Peyer's patch (tissue), 4 donors: Measurements from ENCODE around the gene EPB41L5. TPM values are rescaled to one million over a fixed set of nuclear protein-coding genes. Genes with fewer than 3 reads are reported as not detected.
A peak's percentile ranks its signal among the peaks of the same experiment; 100 is the strongest.
"Not testable (repeated sequence)": the region's sequence is repeated elsewhere in the genome, so short reads cannot be mapped to it uniquely, and the experiment has no call there.

Source experiments
- DNase-seq, 3 donors: peaks; one replicate each; pipeline ENCODE4 v3.0.0-alpha.2; 2017 to 2019
- H3K27ac ChIP-seq, 4 donors: fragments of 200-600 bp; sonication (generic); one replicate each; pipeline ENCODE4 v1.5.1; 2016 to 2019
- H3K27me3 ChIP-seq, 2 donors: fragments of 200-600 bp; sonication (generic); one replicate each; pipeline ENCODE4 v1.5.1; 2019
- H3K36me3 ChIP-seq, 3 donors: fragments of 200-600 bp; sonication (generic); one replicate each; pipeline ENCODE4 v1.5.1; 2016 to 2019
- H3K4me1 ChIP-seq, 4 donors: fragments of 200-600 bp; sonication (generic); one replicate each; pipeline ENCODE4 v1.5.1; 2016 to 2019
- H3K4me3 ChIP-seq, 4 donors: fragments of 200-600 bp; sonication (generic); 1 replicate in 3 of 4; 2 replicates in 1 of 4; pipeline ENCODE4 v1.5.1; 2016 to 2019; ENCODE audit warnings: mild to moderate bottlenecking in 1 of 4
- H3K9me3 ChIP-seq, 4 donors: fragments of 200-600 bp; sonication (generic); one replicate each; pipeline ENCODE4 v1.5.1; 2016 to 2019; ENCODE audit warnings: mild to moderate bottlenecking in 1 of 4
- POLR2A ChIP-seq, 2 donors: fragments of 450-650 bp; IDR thresholded peaks; one replicate each; pipeline ENCODE4 v1.5.1; 2017; ENCODE audit warnings: antibody characterized with exemption in 2 of 2, mild to moderate bottlenecking in 2 of 2, moderate library complexity in 2 of 2
- total RNA-seq, 4 donors: library from RNA; depleted of rRNA; stranded (reverse); fragments of >200 nt; gene quantifications; one replicate each; pipeline ENCODE4 v1.1.0, GENCODE V29; 2016
- TF ChIP-seq, protein P1 (sequence below), 6 experiments: fragments of 450-650 bp in 4 of 6; fragments of 200-600 bp in 2 of 6; sonication (generic) in 1 of 6; IDR thresholded peaks; one replicate each; pipeline ENCODE4 v1.5.1; 2017 to 2019; ENCODE audit warnings: antibody characterized with exemption in 6 of 6, mild to moderate bottlenecking in 3 of 6, moderate library complexity in 1 of 6

EPB41L5 gene
- total RNA-seq, result 10 to 100 TPM; 21.5 to 52.9 (median 41.4) TPM

DNA sequence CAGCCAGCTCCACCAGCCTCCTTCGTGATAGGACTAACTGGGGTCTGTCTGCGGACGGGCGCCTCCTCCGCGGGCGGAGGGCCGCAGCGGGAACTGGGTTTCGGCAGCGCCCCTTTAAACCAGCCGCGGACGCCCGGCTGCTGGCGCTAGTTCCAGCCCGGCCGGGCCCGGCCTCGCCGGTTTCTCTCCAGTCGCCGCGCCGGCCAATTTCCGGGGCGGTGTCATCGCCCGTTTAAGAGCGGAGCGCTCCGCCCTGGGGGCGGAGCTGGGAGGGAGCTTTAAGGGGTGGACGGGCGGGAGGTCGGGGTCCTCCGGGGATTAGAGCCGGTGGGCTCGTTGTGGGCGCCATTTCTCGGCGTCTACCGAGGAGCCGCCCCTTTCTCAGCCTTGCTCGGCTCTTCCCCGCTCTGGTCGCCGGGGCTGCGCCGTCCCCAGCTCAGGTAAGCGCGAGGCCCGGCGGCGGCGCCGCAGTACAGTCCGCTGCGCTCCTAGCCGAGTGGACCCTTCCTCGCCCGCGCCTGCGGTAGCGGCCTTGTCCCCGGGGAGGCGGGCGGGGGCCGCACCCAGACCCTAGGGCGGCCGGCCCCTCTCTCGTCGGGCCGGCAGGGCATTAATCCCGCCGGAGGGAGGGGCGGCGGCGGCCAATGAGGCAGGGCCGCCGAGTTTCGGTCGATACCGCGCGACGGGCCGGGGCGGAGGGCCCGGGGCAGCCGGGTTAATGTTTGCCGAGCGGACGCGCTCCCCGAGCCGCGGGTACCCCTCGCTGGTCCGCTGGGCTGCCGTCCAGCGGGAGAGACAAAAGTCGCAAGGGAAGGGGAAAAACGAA, at the start of gene EPB41L5:
EPB41L5 (plus strand) TSS at position 307 of the 826 bp plus-strand sequence. CDS start 6,008 bp downstream, outside the sequence.
- Histone ChIP-seq H3K27ac (peak within 1 kb of the TSS; percentile 82 to 91 (median 83)), H3K4me1 (peaks cover 0 to 19% (median 0%) of the 10 kb centered on the region in 4 donors), H3K27me3 (no peaks in the 10 kb centered on the region), H3K4me3 (peak within 1 kb of the TSS; percentile 62 to 98 (median 86)), H3K36me3 (no peaks in the 10 kb centered on the region), H3K9me3 (no peaks in the 10 kb centered on the region)
- TF ChIP-seq, protein P1, sequence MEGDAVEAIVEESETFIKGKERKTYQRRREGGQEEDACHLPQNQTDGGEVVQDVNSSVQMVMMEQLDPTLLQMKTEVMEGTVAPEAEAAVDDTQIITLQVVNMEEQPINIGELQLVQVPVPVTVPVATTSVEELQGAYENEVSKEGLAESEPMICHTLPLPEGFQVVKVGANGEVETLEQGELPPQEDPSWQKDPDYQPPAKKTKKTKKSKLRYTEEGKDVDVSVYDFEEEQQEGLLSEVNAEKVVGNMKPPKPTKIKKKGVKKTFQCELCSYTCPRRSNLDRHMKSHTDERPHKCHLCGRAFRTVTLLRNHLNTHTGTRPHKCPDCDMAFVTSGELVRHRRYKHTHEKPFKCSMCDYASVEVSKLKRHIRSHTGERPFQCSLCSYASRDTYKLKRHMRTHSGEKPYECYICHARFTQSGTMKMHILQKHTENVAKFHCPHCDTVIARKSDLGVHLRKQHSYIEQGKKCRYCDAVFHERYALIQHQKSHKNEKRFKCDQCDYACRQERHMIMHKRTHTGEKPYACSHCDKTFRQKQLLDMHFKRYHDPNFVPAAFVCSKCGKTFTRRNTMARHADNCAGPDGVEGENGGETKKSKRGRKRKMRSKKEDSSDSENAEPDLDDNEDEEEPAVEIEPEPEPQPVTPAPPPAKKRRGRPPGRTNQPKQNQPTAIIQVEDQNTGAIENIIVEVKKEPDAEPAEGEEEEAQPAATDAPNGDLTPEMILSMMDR (IDR thresholded peaks at IDR 0.05), result no peak
- TF ChIP-seq POLR2A (IDR thresholded peaks at IDR 0.05), result peak in 1 of 2 donors; percentile 72
- peak; percentile 85 to 96 (median 95) for DNase-seq

DNA sequence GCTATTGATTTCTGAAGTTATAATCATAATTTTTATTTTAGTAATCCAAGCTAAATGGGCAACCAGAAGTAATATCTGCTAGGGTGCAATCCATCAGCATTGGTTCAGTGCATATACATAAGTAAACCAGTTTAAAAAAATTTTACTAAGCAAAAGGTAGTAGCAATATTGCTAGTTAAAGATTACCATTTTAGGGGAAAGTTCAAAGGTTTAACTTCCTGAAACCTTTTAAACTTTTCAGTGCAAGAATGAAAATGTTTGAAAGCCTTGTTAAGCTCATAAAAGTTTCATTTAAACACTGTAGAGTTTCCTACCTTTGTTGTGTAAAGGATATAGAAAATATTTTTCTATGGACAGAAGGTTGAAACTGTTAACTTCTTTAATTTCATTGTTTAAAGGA, 31.0 kb upstream of the EPB41L5 start:
- H3K27me3 ChIP-seq, result no peaks in the 10 kb centered on the region
- H3K4me3 ChIP-seq, result no peak overlapping the region
- TF ChIP-seq, protein P1 (IDR thresholded peaks at IDR 0.05), result no peak
- no peak for TF ChIP-seq POLR2A (IDR thresholded peaks at IDR 0.05)
- H3K36me3 ChIP-seq, result no peaks in the 10 kb centered on the region
- DNase-seq, result no peak
- H3K4me1 ChIP-seq, result no peaks in the 10 kb centered on the region
- no peak overlapping the region for H3K27ac ChIP-seq
- H3K9me3 ChIP-seq, result no peaks in the 10 kb centered on the region

DNA sequence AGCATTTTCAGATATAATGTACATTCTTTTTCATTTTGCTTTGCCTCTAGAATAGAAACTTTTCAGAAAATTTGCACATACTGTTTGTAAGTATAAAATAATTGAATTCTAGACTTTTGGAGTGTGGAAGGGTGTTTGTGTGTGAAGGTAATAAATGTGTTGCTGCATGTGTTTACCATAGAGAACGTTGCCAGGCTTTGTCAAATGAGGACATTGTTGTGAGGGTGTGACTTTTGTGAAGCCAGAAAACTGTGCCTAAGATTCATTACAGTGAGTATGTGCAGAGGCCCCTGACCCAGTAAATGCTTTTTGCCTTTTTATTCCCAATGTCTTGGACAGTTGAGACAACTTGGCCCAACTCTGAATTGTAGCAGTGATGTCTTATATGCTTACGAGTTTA, 30.4 kb upstream of the EPB41L5 start:
- Histone ChIP-seq H3K9me3 (no peaks in the 10 kb centered on the region), H3K4me3 (no peak overlapping the region), H3K27ac (no peak overlapping the region), H3K36me3 (no peaks in the 10 kb centered on the region), H3K27me3 (no peaks in the 10 kb centered on the region), H3K4me1 (no peaks in the 10 kb centered on the region)
- TF ChIP-seq, protein P1 (IDR thresholded peaks at IDR 0.05), result no peak
- TF ChIP-seq POLR2A (IDR thresholded peaks at IDR 0.05), result no peak
- no peak for DNase-seq

GRCh38 chr2:119983108-119983507, 29.8 kb upstream of the EPB41L5 start:
- TF ChIP-seq, protein P1 (IDR thresholded peaks at IDR 0.05), result no peak
- no peak for TF ChIP-seq POLR2A (IDR thresholded peaks at IDR 0.05)
- H3K4me1 ChIP-seq, result no peaks in the 10 kb centered on the region
- DNase-seq, result no peak
- H3K9me3 ChIP-seq, result no peaks in the 10 kb centered on the region
- no peaks in the 10 kb centered on the region for H3K27me3 ChIP-seq
- no peak overlapping the region for H3K4me3 ChIP-seq
- no peaks in the 10 kb centered on the region for H3K36me3 ChIP-seq
- no peak overlapping the region for H3K27ac ChIP-seq

- Histone ChIP-seq H3K4me1 (no peaks in the 10 kb centered on the region), H3K27ac (no peak overlapping the region), H3K4me3 (no peak overlapping the region), H3K27me3 (no peaks in the 10 kb centered on the region), H3K36me3 (no peaks in the 10 kb centered on the region), H3K9me3 (no peaks in the 10 kb centered on the region)
- no peak for DNase-seq
- TF ChIP-seq, protein P1 (IDR thresholded peaks at IDR 0.05), result no peak
- no peak for TF ChIP-seq POLR2A (IDR thresholded peaks at IDR 0.05)
Measured at GRCh38 chr2:119996148-119996547, 16.7 kb upstream of the EPB41L5 start.

DNA sequence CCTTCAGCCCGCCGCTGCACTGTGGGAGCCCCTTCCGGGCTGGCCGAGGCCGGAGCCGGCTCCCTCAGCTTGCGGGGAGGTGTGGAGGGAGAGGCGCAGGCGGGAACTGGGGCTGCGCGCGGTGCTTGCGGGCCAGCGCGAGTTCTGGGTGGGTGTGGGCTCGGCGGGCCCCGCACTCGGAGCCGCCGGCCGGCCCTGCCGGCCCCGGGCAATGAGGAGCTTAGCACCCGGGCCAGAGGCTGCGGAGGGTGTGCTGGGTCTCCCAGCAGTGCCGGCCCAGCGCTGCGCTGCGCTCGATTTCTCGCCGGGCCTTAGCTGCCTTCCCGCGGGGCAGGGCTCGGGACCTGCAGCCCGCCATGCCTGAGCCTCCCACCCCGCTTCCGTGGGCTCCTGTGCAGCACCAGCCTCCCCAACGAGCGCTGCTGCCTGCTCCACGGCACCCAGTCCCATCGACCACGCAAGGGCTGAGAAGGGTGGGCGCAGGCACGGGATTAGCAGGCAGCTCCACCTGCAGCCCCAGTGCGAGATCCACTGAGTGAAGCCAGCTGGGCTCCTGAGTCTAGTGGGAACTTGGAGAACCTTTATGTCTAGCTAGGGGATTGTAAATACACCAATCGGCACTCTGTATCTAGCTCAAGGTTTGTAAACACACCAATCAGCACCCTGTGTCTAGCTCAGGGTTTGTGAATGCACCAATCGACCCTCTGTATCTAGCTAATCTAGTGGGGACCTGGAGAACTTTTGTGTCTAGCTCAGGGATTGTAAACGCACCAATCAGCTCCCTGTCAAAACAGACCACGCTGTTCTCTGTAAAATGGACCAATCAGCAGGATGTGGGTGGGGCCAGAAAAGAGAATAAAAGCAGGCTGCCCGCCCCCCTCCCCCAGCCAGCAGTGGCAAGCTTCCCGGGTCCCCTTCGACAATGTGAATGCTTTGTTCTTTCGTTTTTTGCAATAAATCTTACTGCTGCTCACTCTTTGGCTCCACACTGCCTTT, 15.7 kb upstream of the EPB41L5 start:
- H3K36me3 ChIP-seq, H3K27ac ChIP-seq, DNase-seq, H3K4me3 ChIP-seq, H3K9me3 ChIP-seq, H3K4me1 ChIP-seq, H3K27me3 ChIP-seq: not testable (repeated sequence)
